ENCODE measurements around the gene NR1D2.
"Not testable (repeated sequence)": the region's sequence is repeated elsewhere in the genome, so short reads cannot be mapped to it uniquely, and the experiment has no call there.

NR1D2 gene

GRCh38 chr3:23944861-23945662 lies at the start of gene NR1D2:
Gene NR1D2, plus strand, starts transcription at chr3:23945286. Its CDS starts 293 bp downstream, at chr3:23945579.
- DNase-seq = peak; percentile 44 to 58

GRCh38 chr3:23900744-23901143 lies 44.3 kb upstream of the NR1D2 start:
- no peak for DNase-seq

- no peak for DNase-seq
Measured at GRCh38 chr3:23904545-23904944, 40.5 kb upstream of the NR1D2 start.

- DNase-seq = no peak
Measured at GRCh38 chr3:23909341-23909740, 35.7 kb upstream of the NR1D2 start.

- DNase-seq = no peak
Measured at GRCh38 chr3:23911397-23911796, 33.7 kb upstream of the NR1D2 start.

- DNase-seq = not testable (repeated sequence)
Measured at GRCh38 chr3:23912335-23912734, 32.8 kb upstream of the NR1D2 start.

- DNase-seq = no peak
Measured at GRCh38 chr3:23913182-23913581, 31.9 kb upstream of the NR1D2 start.

GRCh38 chr3:23913873-23914743 lies 31.0 kb upstream of the NR1D2 start:
- DNase-seq = no peak

GRCh38 chr3:23915537-23916108 lies 29.5 kb upstream of the NR1D2 start:
- DNase-seq = no peak

GRCh38 chr3:23916152-23916885 lies 28.8 kb upstream of the NR1D2 start:
- no peak for DNase-seq

GRCh38 chr3:23916886-23917678 lies 28.0 kb upstream of the NR1D2 start, which contains the start of the genes NKIRAS1 and RPL15:
Gene NKIRAS1, minus strand, starts transcription at chr3:23916990. Its CDS starts 6,086 bp downstream, at chr3:23910904.
Gene RPL15, plus strand, starts transcription at chr3:23917132. Its CDS starts 728 bp downstream, at chr3:23917860.
- DNase-seq = peak; percentile 92 to 95

- DNase-seq = peak; percentile 61 to 69
Measured at GRCh38 chr3:23917679-23918303, 27.3 kb upstream of the NR1D2 start.

- DNase-seq = not testable (repeated sequence)
Measured at GRCh38 chr3:23918331-23918730, 26.8 kb upstream of the NR1D2 start.

- no peak for DNase-seq
Measured at GRCh38 chr3:23919628-23920027, 25.5 kb upstream of the NR1D2 start.

GRCh38 chr3:23920151-23920655 lies 24.9 kb upstream of the NR1D2 start:
- no peak for DNase-seq

GRCh38 chr3:23921052-23921511 lies 24.0 kb upstream of the NR1D2 start:
- DNase-seq = no peak

GRCh38 chr3:23923786-23924185 lies 21.3 kb upstream of the NR1D2 start:
- DNase-seq = no peak

GRCh38 chr3:23926246-23926645 lies 18.8 kb upstream of the NR1D2 start:
- DNase-seq = no peak

GRCh38 chr3:23926736-23927135 lies 18.4 kb upstream of the NR1D2 start:
- DNase-seq = no peak

- peak; percentile 24 to 31 for DNase-seq
Measured at GRCh38 chr3:23928524-23928923, 16.6 kb upstream of the NR1D2 start.

- DNase-seq = no peak
Measured at GRCh38 chr3:23931597-23931996, 13.5 kb upstream of the NR1D2 start.

All from AML-193 (cell line).